IgD-negative memory B cell (primary cell): ENCODE results near the gene ABCB9. TPM values are rescaled to one million over a fixed set of nuclear protein-coding genes. Genes with fewer than 3 reads are reported as not detected.
"Not testable (repeated sequence)": the region's sequence is repeated elsewhere in the genome, so short reads cannot be mapped to it uniquely, and the experiment has no call there.

Experiments
- H3K27ac Mint-ChIP-seq, 3 donors: one replicate each; pipeline ENCODE4 v1.8.0; 2020 to 2022; ENCODE audit warnings: mild to moderate bottlenecking in 3 of 3, mixed read lengths in 3 of 3, moderate library complexity in 1 of 3
- H3K27me3 Mint-ChIP-seq: one replicate; pipeline ENCODE4 v1.8.0; 2021; ENCODE audit warnings: mixed read lengths
- H3K36me3 Mint-ChIP-seq: one replicate; pipeline ENCODE4 v1.8.0; 2020; ENCODE audit warnings: mild to moderate bottlenecking, mixed read lengths
- H3K4me1 Mint-ChIP-seq, 3 donors: one replicate each; pipeline ENCODE4 v1.8.0; 2020 to 2022; ENCODE audit warnings: mixed read lengths in 3 of 3, mild to moderate bottlenecking in 1 of 3
- H3K4me3 Mint-ChIP-seq, 4 donors: one replicate each; pipeline ENCODE4 v1.8.0; 2020 to 2022; ENCODE audit warnings: mild to moderate bottlenecking in 4 of 4, mixed read lengths in 4 of 4, moderate library complexity in 3 of 4
- H3K9me3 Mint-ChIP-seq, 3 donors: one replicate each; pipeline ENCODE4 v1.8.0; 2020 to 2021; ENCODE audit warnings: mixed read lengths in 3 of 3, mild to moderate bottlenecking in 1 of 3
- polyA plus RNA-seq: library from polyadenylated mRNA; unstranded; fragments of 300-500 nt; fragmentation: Illumina TruSeq; gene quantifications from one replicate; pipeline ENCODE4 v1.2.3, GENCODE V29; 2021

The ABCB9 gene
- polyA plus RNA-seq, 1 donor from 2014 or later = 0.93 TPM

DNA sequence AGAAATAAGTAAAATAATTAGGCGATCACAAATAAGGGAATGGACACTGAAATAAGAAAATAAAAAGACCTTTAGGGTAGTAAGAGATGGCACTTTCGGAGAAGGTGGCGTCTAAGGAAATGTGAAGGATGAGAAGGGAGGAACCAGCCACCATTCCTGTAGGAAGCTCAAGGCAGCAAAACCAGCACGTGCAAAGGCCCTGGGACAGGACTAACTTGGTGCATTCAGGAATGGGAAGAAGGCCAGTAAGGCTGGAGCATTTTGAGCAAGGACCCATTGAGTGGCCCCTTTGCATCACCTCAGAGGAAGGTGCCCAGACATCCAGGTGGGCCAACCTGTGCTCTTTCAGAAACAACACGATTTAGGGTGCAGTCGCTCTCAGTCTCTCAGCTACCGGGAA, 69.6 kb downstream of the ABCB9 start:
- Mint-ChIP-seq H3K4me3 (peak overlapping the region; percentile 88 to 99 (median 92)), H3K9me3 (no peaks in the 10 kb centered on the region), H3K27me3 (peaks cover 1% of the 10 kb centered on the region), H3K4me1 (peaks cover 52 to 70% (median 58%) of the 10 kb centered on the region in 3 donors), H3K36me3 (no peaks in the 10 kb centered on the region), H3K27ac (peak overlapping the region; percentile 90 to 99 (median 96))

DNA sequence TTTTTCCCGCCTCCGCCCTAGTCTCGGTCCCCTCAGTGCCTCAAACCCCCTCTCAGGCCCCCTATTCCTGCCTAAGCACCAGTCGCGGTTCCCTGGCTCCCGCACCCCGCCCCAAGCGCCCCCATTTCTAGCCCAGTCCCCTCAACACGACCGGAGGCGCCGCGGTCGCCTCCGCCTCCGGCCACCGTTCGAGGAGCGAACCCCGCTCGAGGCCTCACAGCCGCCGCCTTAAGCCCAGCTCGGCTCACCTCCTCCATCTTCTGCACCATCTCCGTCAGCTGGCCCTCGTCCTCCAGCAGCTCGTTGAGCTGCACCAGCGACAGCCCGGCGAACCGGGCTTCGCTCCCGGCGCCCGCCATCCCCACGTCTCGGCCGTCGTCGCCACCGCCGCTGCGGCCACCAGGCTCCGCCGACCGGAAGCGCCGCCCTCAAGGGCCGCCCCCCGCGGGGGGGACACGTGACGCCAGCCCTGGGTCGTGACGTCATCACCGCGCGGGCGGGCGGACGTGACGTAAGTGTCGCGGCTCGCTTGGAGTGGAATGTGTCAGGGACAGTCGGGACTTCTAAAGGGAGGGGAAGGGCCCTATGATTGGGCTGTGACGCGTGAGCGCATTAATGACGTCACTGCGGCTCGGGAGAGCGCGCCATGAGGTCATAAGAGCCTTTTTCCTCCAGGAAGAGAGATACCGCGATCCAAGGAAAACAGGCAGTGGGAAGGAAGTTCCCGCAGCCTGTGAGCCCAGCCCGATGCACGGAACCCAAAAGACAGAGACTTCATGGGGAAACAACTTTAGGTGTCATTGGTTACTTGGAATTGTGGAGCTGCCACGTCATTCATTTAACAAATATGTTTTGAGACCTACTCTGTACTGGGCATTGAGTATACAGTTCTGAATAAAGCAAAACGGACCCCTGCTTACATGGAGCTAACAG, 70.3 kb downstream of the ABCB9 start, which contains the start of gene VPS37B:
Gene VPS37B, minus strand, starts transcription at position 421 of the 933 bp plus-strand sequence. Its CDS starts 62 bp downstream, at position 359.
- peak within 1 kb of the TSS; percentile 88 to 99 (median 92) for H3K4me3 Mint-ChIP-seq
- H3K27me3 Mint-ChIP-seq = peaks cover 1% of the 10 kb centered on the region
- H3K4me1 Mint-ChIP-seq = peaks cover 50 to 73% (median 58%) of the 10 kb centered on the region in 3 donors
- no peaks in the 10 kb centered on the region for H3K9me3 Mint-ChIP-seq
- peaks cover under 1% of the 10 kb centered on the region for H3K36me3 Mint-ChIP-seq
- peak within 1 kb of the TSS; percentile 90 to 99 (median 96) for H3K27ac Mint-ChIP-seq

DNA sequence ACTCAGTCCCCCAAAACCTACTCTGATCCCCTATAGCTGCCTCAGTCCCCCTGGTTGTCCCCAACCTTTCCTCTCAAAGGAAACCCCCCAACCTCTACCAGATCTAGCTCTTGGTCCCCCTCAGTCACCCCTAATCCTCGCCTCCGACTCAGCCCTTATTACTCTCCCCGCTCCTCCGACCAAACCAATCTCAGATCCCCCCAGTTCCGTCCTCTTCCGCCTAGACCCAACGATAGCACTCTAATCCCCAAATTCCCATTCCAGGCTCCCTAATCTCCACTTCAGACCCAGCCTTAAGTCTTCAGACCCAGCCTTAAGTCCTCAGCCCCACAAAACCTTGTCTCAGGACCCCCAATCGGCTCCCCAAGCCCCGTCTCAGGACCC, 71.0 kb downstream of the ABCB9 start:
- H3K4me1 Mint-ChIP-seq = peaks cover 53 to 73% (median 62%) of the 10 kb centered on the region in 3 donors
- peaks cover 1% of the 10 kb centered on the region for H3K27me3 Mint-ChIP-seq
- H3K9me3 Mint-ChIP-seq = no peaks in the 10 kb centered on the region
- peak overlapping the region; percentile 90 to 99 (median 96) for H3K27ac Mint-ChIP-seq
- peak overlapping the region; percentile 88 to 99 (median 92) for H3K4me3 Mint-ChIP-seq
- peaks cover 2% of the 10 kb centered on the region for H3K36me3 Mint-ChIP-seq

DNA sequence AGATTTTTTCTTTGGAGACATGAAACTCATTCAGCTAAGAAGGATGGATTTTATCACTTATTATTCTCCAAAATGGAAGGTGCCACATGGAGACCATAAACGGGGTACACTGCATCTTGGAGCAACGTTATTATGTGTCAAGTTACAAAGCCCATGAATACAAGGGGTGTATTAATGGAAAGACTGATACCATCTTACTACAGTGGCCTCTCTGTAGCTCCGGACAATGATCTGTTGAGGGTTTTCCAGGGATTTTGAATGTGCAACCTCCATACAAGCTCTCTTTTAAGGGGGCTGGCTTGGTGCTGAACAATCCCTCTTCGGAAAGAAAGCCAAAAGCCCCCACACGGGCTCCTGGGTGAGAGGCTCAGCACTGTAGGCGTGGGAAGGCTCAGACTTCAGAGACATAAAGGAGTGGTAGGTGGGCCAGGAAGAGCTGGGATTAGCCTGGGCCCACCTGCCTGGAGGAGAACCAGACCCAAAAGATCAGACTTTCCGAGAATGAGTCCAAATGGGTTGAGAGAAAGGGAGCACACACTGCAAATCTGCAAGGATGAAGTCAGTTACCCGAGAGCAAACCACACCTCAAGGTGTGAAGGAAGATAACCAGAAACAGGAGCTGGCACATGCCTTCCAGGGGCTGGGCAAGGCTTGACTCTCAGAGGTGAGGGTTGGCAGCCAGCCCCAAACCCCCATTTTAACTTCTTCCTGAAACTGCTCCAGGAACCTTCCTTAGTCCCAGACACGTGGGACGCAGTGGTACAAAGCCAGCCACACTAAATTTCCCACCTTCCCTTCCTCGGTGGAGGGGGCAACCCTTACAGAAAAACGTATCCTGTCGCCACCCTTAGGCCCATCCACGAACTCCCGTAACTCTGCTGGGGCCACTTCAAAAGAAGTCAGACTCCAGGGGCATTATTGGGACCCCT, 71.8 kb downstream of the ABCB9 start:
- Mint-ChIP-seq H3K4me1 (peaks cover 49 to 71% (median 61%) of the 10 kb centered on the region in 3 donors), H3K9me3 (no peaks in the 10 kb centered on the region), H3K36me3 (peaks cover 2% of the 10 kb centered on the region), H3K27me3 (peaks cover 1% of the 10 kb centered on the region), H3K4me3 (peak overlapping the region; percentile 88 to 99 (median 92)), H3K27ac (peak overlapping the region; percentile 39 to 99 (median 90))

DNA sequence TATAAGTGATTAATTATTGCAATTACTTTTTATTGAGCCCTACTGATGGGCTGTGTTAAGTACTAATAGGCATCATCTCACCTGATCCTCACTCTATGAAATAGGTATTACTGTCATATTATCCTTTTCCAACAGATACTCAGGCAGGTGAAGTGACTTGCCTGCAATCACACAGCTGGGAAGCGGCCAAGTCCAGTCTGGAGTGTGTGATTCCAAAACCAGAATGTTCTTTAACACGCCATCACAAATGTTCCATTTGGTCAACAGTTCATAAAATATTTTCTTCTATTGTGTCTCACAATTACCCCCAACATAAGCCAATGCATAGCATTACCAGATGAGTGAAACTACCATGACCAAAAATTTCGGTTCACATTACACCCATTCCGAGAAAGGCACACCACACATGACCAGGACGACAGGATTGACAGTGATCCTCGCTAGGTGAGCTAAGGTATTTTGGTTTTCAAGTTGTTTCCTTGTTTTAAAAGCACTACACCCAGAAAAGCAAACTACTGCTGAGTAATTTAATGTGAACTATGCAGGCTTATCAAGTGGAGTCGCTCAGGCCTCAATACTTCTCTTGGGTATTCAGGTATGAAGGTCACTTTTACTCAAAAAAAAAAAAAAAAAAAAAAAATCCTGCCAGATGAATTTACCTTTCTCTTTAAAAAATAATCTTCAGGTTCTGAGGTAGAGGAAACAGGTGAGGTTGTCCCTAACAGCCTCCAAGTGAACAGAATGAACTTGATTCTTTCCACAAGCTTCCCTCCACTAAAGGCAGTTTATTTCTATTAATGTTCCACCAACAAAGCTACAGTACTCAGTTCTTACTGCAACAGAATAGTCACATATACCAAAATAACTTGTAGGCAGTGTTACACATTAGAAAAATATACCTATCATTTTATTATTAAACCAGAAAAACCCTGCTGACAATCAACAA, 72.8 kb downstream of the ABCB9 start:
- H3K36me3 Mint-ChIP-seq = peaks cover 2% of the 10 kb centered on the region

DNA sequence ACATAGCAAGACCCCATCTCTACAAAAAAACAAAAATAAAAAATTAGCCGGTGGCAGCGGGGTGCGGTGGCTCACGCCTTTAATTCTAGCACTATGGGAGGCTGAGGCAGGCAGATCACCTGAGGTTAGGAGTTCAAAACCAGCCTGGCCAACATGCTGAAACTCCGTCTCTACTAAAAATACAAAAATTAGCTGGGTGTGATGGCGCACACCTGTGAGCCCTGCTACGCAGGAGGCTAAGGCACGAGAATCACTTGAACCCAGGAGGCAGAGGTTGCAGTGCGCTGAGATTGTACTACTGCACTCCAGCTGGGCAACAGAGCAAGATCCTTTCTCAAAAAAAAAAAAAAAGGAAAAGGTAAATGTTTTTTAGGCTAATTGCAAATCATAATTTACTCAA, 73.5 kb downstream of the ABCB9 start:
- not testable (repeated sequence) for H3K27me3 Mint-ChIP-seq, H3K9me3 Mint-ChIP-seq, H3K36me3 Mint-ChIP-seq
- Mint-ChIP-seq H3K27ac (peak overlapping the region in 2 of 3 donors; percentile 83 to 90), H3K4me3 (peak overlapping the region in 3 of 4 donors; percentile 37 to 95 (median 78)), H3K4me1 (peaks cover 46 to 72% (median 61%) of the 10 kb centered on the region in 3 donors)

More for the DNA sequence above, 72.8 kb downstream of the ABCB9 start:
- Mint-ChIP-seq H3K9me3 (no peaks in the 10 kb centered on the region), H3K4me3 (peak overlapping the region; percentile 88 to 99 (median 92)), H3K27me3 (peaks cover 1% of the 10 kb centered on the region), H3K4me1 (peaks cover 47 to 72% (median 60%) of the 10 kb centered on the region in 3 donors), H3K27ac (peak overlapping the region; percentile 71 to 90 (median 73))

DNA sequence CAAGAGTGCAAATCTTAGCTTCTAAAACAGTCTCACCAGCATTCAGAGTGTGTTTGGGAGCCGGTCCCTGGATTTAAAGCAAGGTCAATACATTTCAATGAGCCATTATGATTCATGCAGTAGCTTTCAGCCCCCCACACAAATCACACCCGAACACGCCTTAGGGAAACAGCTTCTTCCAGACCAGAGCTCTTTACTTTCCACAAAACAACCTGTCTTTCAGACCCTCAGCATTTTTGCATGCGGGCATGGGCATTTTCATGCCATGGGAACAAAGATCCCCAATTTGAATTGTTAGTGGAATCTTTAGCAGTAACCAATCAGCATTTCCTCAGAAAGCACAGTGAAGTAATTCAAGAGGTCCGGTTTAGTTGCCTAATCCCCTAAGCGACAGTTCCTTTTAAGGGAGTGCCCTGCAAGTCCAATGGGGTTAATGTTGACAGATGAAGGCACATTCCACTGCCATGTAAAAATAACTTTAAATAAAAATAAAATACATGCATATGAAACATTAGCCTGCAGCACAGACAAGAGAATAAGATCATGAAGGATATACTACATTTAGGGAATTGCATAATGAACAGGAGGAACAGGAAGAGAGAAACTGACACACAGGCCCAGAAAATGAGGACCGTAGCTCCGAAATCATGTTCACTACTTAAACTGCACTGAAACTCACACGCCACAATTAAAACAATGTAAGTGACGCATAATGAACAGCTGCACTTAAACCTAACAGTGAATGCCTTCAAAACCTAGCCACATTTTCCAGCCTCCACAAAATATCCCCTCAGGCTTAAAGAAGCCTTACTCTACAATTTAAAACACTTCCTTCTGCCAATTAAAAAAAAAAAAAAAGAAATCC, 74.4 kb downstream of the ABCB9 start:
- H3K9me3 Mint-ChIP-seq = no peaks in the 10 kb centered on the region
- H3K27ac Mint-ChIP-seq = peak overlapping the region; percentile 21 to 90 (median 83)
- H3K27me3 Mint-ChIP-seq = peaks cover 3% of the 10 kb centered on the region
- H3K36me3 Mint-ChIP-seq = peaks cover 4% of the 10 kb centered on the region
- peak overlapping the region in 3 of 4 donors; percentile 24 to 45 (median 37) for H3K4me3 Mint-ChIP-seq
- H3K4me1 Mint-ChIP-seq = peaks cover 55 to 77% (median 69%) of the 10 kb centered on the region in 3 donors

DNA sequence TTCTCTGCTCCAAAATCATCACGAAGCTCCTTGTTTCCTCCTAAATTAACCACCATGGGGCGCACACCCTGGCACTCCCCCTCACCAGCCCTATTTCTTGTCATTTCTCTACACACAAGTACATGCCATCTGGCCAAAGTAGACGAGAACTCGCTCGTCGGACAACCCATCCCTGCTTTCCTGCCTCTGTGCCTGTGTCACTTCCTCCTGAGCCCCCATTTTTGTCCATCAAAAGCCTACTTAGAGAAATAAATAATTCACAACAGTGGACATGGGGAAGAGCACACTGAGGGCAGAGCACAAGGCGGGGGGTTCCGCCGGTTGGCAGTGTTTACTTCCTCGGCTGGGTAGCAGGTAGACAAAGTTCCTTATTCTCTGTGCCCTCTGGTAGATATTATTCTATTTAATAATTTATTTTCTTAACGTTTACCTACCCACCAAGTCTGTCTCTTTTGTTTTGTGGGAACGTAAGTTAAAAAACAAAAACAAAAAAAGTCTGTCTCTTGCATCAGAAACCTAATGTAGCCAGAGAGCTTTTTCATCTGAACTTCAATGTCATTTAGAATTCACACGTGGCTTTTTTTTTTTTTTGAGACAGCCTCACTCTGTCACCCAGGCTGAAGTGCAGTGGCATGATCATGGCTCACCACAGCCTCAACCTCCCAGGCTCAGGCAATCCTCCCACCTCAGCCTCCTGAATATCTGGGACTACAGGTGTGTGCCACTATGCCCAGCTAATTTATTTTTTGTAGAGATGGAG, 76.3 kb downstream of the ABCB9 start:
- Mint-ChIP-seq H3K9me3 (no peaks in the 10 kb centered on the region), H3K27ac (peak overlapping the region; percentile 90 to 96 (median 94)), H3K27me3 (peaks cover 2% of the 10 kb centered on the region), H3K4me1 (peaks cover 43 to 77% (median 62%) of the 10 kb centered on the region in 3 donors), H3K4me3 (peak overlapping the region; percentile 76 to 91 (median 83)), H3K36me3 (peaks cover 4% of the 10 kb centered on the region)

DNA sequence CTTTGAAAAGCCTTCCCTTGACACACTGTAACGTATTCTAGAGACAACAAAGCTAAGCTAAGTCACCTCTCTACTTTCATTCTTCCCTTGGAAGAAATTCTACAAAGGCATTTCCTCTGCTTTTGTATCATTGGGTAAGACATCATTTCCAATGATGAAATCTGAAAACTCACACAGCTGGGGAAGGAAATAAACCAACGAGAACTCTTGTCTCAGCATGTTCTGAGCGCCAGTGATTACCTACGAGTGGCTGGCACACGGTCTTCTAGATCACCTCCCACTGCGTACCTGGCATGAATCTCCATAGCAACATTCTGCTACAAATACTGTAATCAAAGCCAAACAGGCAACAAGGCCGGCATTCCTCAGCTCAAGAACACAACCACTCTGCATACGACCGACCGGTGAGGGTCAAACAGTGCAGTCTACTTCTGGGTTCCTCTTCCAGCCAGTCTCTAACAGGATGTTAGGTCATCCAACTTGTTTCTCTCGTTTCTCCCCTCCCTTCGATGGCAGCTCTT, 78.0 kb downstream of the ABCB9 start:
- Mint-ChIP-seq H3K36me3 (peaks cover 4% of the 10 kb centered on the region), H3K9me3 (no peaks in the 10 kb centered on the region), H3K27ac (peak overlapping the region; percentile 89 to 96 (median 90)), H3K4me3 (peak overlapping the region; percentile 81 to 91 (median 86)), H3K27me3 (peaks cover 2% of the 10 kb centered on the region), H3K4me1 (peaks cover 30 to 70% (median 57%) of the 10 kb centered on the region in 3 donors)

DNA sequence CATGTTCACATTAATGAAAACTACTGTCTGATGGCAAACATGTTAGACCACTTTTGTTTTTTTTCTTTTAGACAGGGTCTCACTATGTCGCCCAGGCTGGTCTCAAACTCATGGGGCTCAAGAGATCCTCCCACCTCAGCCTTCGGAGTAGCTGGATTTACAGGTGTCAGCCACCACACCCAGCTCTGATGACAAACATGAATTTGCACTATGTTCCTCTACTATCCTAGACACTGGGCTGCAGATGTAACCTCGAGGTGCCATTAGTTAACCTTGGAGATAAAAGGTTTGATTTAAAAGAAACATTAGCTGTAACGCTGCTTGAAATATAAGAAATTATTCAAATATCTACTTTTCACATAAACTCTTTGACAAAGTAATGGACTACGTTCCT, 78.4 kb downstream of the ABCB9 start:
- H3K4me1 Mint-ChIP-seq = peaks cover 32 to 70% (median 58%) of the 10 kb centered on the region in 3 donors
- H3K4me3 Mint-ChIP-seq = peak overlapping the region; percentile 81 to 91 (median 86)
- H3K27ac Mint-ChIP-seq = peak overlapping the region; percentile 89 to 96 (median 90)

DNA sequence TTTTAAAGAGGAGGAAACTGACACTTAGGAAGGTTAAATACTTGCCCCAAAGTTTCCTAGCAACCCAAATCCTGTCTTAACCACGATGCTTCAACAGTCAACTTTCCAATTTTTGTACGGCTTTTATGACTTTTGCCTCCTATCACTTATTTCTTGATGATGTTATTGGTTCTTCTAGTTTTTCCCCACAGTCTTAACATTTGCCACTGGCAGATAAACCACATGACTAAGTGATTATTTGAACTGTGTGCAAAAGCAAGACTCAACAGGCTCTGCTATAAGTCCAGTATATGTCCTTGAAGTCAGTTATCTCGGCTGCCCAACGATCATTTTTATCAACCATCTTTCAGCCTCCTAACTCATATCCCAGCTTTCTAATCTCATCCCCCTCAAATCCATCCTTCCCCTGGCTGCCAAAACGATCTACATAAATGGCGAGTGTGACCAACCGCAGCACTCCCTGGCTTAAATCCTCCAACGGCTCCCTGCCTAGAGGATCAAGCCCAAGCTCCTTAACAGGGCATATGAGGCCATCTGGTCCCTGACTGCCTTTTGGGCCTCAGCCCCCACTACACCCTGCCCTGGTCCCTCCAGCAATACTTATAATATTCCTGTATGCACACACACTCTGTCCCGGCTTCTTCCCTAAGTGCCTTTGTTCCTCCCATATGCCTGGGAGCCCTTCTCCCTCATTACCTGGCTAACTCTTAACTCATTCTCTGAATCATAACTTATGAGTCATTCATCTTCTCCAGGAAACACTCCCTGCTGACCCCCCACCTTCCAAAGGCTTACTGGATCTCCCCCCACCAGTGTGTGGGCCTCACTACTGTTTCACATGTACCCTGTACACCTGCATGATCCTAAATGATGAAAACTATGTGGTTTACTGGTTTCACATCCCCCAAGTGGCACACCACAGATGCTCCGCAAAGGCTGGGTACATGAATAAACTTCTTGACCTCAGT, 79.1 kb downstream of the ABCB9 start:
- Mint-ChIP-seq H3K36me3 (peaks cover 9% of the 10 kb centered on the region), H3K27ac (peak overlapping the region; percentile 89 to 96 (median 90)), H3K27me3 (peaks cover 2% of the 10 kb centered on the region), H3K4me1 (peaks cover 38 to 70% (median 58%) of the 10 kb centered on the region in 3 donors), H3K9me3 (no peaks in the 10 kb centered on the region), H3K4me3 (peak overlapping the region; percentile 81 to 91 (median 85))

More for the DNA sequence above, 78.4 kb downstream of the ABCB9 start:
- H3K27me3 Mint-ChIP-seq = peaks cover 2% of the 10 kb centered on the region
- H3K9me3 Mint-ChIP-seq = no peaks in the 10 kb centered on the region
- H3K36me3 Mint-ChIP-seq = peaks cover 7% of the 10 kb centered on the region
